BJ (cell line): ENCODE data around the gene FGF2. TPM values are rescaled to one million over a fixed set of nuclear protein-coding genes. Genes with fewer than 3 reads are reported as not detected.
"Not testable (repeated sequence)": the region's sequence is repeated elsewhere in the genome, so short reads cannot be mapped to it uniquely, and the experiment has no call there.

ENCODE experiments used
- CTCF ChIA-PET: fragments of 350-600 bp; formaldehyde crosslinking; extraction: SDS; loops from one replicate; lab custom pipeline; 2021; ENCODE audit warnings: antibody characterized with exemption, inconsistent platforms; lab: Yijun Ruan, JAX
- POLR2A ChIA-PET: fragments of 300-600 bp; sonication (Branson Sonifier 250); formaldehyde crosslinking; extraction: SDS; loops from one replicate; lab custom pipeline; 2021; ENCODE audit warnings: antibody characterized with exemption; lab: Charles Lee
- DNase-seq: peaks from one replicate; pipeline ENCODE4 v3.0.0-alpha.2; 2011; ENCODE audit warnings: low read depth
- H3K27me3 ChIP-seq: 2 replicates; pipeline ENCODE4 v1.6.0; 2011; ENCODE audit warnings: low read length; ENCODE audit not compliant: control insufficient read depth, insufficient read depth
- H3K36me3 ChIP-seq: 2 replicates; pipeline ENCODE4 v1.5.1; 2011; ENCODE audit warnings: low read length; ENCODE audit not compliant: control insufficient read depth, insufficient read depth
- H3K4me3 ChIP-seq: 2 replicates; pipeline ENCODE4 v1.5.1; 2011; ENCODE audit warnings: low read depth, mild to moderate bottlenecking, control low read depth, low read length
- polyA plus RNA-seq: library from polyadenylated mRNA; depleted of rRNA; stranded (reverse); fragments of >200 nt; gene quantifications from 2 replicates; pipeline ENCODE4 v1.2.3, GENCODE V29; 2011
- TF ChIP-seq, protein P1 (sequence below): IDR thresholded peaks from 2 replicates; pipeline ENCODE4 v1.5.1; 2011; ENCODE audit warnings: low read depth, mild to moderate bottlenecking, control low read depth, inconsistent platforms, low read length, moderate library complexity; ENCODE audit not compliant: insufficient read depth

FGF2 gene
- polyA plus RNA-seq, 1 experiment: 72.7 TPM

DNA sequence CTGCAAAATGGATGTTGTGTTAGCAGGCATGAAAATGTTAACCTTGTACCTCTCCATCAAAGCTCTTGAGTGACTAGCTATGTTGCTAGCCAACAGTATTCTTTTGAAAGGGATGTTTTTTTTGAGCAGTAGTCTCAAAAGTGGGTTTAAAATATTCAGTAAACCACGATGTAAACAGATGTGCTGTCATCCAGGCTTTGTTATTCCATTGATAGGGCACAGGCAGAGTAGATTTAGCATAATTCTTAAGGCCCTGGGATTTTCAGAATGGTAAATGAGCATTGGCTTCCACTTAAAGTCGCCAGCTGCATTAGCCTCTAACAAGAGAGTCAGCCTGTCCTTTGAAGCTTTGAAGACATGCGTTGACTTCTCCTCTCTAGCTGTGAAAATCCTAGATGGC is 18.4 kb downstream of the FGF2 start:
- no peaks in the 10 kb centered on the region for H3K27me3 ChIP-seq
- ChIA-PET POLR2A (no interaction called here), CTCF (interaction anchor here (0.7 kb wide), 1 partner anchor 81 kb away, joined by 3 read pairs; no protein-coding TSS in a partner anchor)
- peaks cover 7% of the 10 kb centered on the region for H3K36me3 ChIP-seq
- TF ChIP-seq, protein P1, sequence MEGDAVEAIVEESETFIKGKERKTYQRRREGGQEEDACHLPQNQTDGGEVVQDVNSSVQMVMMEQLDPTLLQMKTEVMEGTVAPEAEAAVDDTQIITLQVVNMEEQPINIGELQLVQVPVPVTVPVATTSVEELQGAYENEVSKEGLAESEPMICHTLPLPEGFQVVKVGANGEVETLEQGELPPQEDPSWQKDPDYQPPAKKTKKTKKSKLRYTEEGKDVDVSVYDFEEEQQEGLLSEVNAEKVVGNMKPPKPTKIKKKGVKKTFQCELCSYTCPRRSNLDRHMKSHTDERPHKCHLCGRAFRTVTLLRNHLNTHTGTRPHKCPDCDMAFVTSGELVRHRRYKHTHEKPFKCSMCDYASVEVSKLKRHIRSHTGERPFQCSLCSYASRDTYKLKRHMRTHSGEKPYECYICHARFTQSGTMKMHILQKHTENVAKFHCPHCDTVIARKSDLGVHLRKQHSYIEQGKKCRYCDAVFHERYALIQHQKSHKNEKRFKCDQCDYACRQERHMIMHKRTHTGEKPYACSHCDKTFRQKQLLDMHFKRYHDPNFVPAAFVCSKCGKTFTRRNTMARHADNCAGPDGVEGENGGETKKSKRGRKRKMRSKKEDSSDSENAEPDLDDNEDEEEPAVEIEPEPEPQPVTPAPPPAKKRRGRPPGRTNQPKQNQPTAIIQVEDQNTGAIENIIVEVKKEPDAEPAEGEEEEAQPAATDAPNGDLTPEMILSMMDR: no peak
- DNase-seq: no peak
- no peak overlapping the region for H3K4me3 ChIP-seq

DNA sequence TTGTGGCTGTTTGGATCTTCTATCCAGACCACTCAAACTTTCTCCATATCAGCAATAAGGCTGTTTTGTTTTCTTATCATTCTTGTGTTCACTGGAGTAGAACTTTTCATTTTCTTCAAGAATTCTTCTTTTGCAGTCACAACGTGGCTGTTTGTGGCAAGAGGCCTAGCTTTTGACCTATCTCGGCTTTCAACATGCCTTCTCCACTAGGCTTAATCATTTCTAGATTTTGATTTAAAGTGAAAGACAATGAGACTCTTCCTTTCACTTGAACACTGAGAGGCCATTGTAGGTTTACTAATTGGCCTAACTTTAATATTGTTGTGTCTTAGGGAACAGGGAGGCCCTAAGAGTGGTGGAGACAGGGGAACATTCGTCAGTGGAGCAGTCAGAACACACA is 19.1 kb downstream of the FGF2 start:
- H3K36me3 ChIP-seq: peaks cover 5% of the 10 kb centered on the region
- DNase-seq: no peak
- CTCF ChIA-PET: no interaction called here
- TF ChIP-seq, protein P1: no peak
- H3K27me3 ChIP-seq: no peaks in the 10 kb centered on the region
- no peak overlapping the region for H3K4me3 ChIP-seq
- POLR2A ChIA-PET: no interaction called here

DNA sequence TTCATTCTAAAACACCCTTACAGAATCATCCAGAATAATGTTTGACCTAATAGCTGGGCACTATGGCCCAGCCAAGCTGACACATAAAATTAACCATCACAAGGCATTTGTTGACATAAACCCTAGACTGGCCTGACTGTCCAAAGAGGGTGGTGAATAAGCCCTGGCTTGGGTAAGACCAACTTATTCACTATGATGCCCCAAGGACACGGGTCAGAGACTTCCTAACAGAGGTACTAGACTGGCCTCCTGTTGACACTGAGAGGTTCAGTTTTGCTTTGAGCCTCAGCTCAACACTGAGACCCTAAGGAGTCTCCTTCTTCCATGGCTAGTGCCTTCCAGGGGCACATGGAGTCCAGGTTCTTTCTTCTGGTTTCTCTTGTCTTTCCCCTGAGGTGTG is 21.3 kb downstream of the FGF2 start:
- H3K36me3 ChIP-seq: peaks cover 4% of the 10 kb centered on the region
- POLR2A ChIA-PET: no interaction called here
- H3K27me3 ChIP-seq: no peaks in the 10 kb centered on the region
- TF ChIP-seq, protein P1: no peak
- CTCF ChIA-PET: no interaction called here
- no peak overlapping the region for H3K4me3 ChIP-seq
- DNase-seq: no peak

DNA sequence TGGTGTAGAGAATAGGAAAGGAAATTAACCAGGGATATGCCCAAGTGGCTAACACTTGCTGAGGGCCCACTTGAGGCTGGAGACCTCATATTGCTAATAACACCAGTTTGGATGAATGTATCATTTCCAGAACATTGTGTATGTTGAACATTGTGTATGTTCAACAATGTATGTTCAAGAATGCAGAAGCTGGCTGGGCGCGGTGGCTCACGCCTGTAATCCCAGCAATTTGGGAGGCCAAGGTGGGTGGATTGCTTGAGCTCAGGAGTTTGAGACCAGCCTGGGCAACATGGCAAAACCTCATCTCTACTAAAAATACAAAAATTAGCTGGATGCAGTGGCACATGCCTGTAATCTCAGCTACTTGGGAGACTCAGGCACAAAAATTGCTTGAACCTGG is 23.2 kb downstream of the FGF2 start:
- H3K4me3 ChIP-seq, H3K36me3 ChIP-seq, DNase-seq, POLR2A ChIA-PET, H3K27me3 ChIP-seq: not testable (repeated sequence)
- CTCF ChIA-PET: interaction anchor here (1.4 kb wide), 1 partner anchor 22 kb away, joined by 3 read pairs; no protein-coding TSS in a partner anchor

DNA sequence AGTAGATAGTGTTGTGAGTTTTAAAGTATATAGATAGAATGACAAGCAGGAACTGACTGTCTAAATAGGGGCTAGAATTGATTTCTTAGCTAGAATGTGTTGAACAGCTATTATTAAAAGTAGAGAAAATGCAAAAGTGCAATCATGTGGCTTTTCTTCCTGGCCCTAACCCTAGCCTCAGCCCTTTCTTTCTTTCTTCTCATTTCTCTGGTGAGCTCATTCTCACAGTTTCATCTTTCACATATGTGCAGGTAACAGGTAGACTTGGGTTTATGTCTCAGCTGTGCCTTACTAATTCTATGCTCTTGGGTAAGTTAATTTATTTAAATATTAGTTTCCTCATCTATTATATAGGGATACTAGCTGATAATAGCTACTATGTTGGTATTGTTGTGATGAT is 24.9 kb downstream of the FGF2 start:
- CTCF ChIA-PET: interaction anchor here (0.9 kb wide), 1 partner anchor 63 kb away, joined by 4 read pairs; no protein-coding TSS in a partner anchor
- H3K36me3 ChIP-seq: peaks cover 1% of the 10 kb centered on the region; the same call in 1 of the 2 replicates
- DNase-seq: no peak
- POLR2A ChIA-PET: no interaction called here
- TF ChIP-seq, protein P1: no peak
- H3K4me3 ChIP-seq: no peak overlapping the region
- H3K27me3 ChIP-seq: no peaks in the 10 kb centered on the region
